ENCODE data around the gene PODNL1.

DNA sequence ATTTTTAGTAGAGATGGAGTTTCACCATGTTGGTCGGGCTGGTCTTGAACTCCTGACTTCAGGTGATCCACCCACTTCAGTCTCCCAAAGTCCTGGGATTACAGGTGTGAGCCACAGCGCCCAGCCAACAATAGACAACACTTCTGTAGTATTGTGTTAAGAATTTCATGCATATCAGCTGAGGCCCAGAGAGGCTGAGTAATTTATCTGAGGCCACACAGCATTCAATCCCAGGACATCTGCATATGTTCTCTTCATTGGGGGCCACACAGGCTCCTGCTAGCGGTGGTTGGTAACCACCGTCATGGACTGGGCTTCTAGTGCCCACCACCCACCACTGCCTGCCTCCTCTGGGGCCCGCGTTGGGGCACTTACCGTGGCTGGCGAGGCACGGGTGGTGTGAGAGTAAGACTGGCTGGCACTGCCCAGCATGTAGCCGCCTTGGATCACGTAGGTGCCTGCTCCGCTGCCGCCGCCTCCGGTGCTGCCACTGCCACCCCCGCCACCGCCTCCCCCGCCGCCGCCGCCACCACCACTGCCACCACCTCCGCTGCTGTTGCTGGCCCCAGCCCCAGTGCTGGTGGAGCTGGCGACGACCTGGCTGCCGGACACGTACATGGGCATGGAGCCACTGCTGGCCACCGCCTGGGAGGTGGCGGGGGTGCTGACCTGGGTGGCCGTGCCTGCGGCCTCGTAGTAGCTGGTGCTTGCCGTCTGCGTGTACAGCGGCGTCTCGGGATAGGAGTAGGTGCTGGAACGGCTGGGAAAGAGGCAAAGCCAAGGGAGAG is 34.3 kb upstream of the PODNL1 start:
- TF ChIP-seq EZH2 (IDR thresholded peaks at IDR 0.05; ENCODE audit: borderline replicate concordance) = no peak
- TF ChIP-seq, protein P1, sequence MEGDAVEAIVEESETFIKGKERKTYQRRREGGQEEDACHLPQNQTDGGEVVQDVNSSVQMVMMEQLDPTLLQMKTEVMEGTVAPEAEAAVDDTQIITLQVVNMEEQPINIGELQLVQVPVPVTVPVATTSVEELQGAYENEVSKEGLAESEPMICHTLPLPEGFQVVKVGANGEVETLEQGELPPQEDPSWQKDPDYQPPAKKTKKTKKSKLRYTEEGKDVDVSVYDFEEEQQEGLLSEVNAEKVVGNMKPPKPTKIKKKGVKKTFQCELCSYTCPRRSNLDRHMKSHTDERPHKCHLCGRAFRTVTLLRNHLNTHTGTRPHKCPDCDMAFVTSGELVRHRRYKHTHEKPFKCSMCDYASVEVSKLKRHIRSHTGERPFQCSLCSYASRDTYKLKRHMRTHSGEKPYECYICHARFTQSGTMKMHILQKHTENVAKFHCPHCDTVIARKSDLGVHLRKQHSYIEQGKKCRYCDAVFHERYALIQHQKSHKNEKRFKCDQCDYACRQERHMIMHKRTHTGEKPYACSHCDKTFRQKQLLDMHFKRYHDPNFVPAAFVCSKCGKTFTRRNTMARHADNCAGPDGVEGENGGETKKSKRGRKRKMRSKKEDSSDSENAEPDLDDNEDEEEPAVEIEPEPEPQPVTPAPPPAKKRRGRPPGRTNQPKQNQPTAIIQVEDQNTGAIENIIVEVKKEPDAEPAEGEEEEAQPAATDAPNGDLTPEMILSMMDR (IDR thresholded peaks at IDR 0.05; ENCODE audit: poor library complexity) = no peak
- no peak for TF ChIP-seq EZH2phosphoT487 (IDR thresholded peaks at IDR 0.05; ENCODE audit: low read depth, severe bottlenecking, unreplicated experiment)
